Smooth muscle cell (in vitro differentiated cells): ENCODE measurements around the gene PCDH9. TPM values are rescaled to one million over a fixed set of nuclear protein-coding genes. Genes with fewer than 3 reads are reported as not detected.

Experiments
- DNase-seq: peaks from one replicate; lab custom pipeline; 2025; ENCODE audit not compliant: unreplicated experiment; lab: John Stamatoyannopoulos, UW
- H2AFZ ChIP-seq: fragments of 200-600 bp; sonication (generic); 2 replicates; pipeline ENCODE4 v1.6.0; 2016; ENCODE audit warnings: antibody characterized with exemption, low read depth, mild to moderate bottlenecking
- H3F3A ChIP-seq: fragments of 200-600 bp; sonication (generic); 2 replicates; pipeline ENCODE4 v1.6.0; 2017; ENCODE audit warnings: antibody characterized with exemption, low read depth
- H3K27ac ChIP-seq: fragments of 200-600 bp; sonication (generic); 2 replicates; pipeline ENCODE4 v1.5.1; 2016; ENCODE audit warnings: low read depth, mild to moderate bottlenecking
- H3K27me3 ChIP-seq: fragments of 200-600 bp; sonication (generic); 2 replicates; pipeline ENCODE4 v1.6.1; 2016; ENCODE audit warnings: low read depth, mild to moderate bottlenecking
- H3K36me3 ChIP-seq: fragments of 200-600 bp; sonication (generic); 2 replicates; pipeline ENCODE4 v1.5.1; 2016; ENCODE audit warnings: low read depth
- H3K4me1 ChIP-seq: fragments of 200-600 bp; sonication (generic); 2 replicates; pipeline ENCODE4 v1.5.1; 2016; ENCODE audit warnings: low read depth
- H3K4me2 ChIP-seq: fragments of 200-600 bp; sonication (generic); 2 replicates; pipeline ENCODE4 v1.6.0; 2016; ENCODE audit warnings: mild to moderate bottlenecking
- H3K4me3 ChIP-seq: fragments of 200-600 bp; sonication (generic); 2 replicates; pipeline ENCODE4 v1.5.1; 2016; ENCODE audit warnings: mild to moderate bottlenecking
- H3K79me2 ChIP-seq: fragments of 200-600 bp; sonication (generic); 2 replicates; pipeline ENCODE4 v1.6.0; 2016; ENCODE audit warnings: low read depth, mild to moderate bottlenecking
- H3K9ac ChIP-seq: fragments of 200-600 bp; sonication (generic); 2 replicates; pipeline ENCODE4 v1.6.0; 2016; ENCODE audit warnings: low read depth
- H3K9me3 ChIP-seq: fragments of 200-600 bp; sonication (generic); replicated peaks from 2 replicates; pipeline ENCODE4 v1.5.1; 2016; ENCODE audit warnings: low read depth
- H4K20me1 ChIP-seq: fragments of 200-600 bp; sonication (generic); 2 replicates; pipeline ENCODE4 v1.6.0; 2016; ENCODE audit warnings: low read depth
- WGBS: methylation state at CpG from one replicate; pipeline ENCODE4 v1.1.7; 2016; ENCODE audit warnings: low lambda C conversion rate; 5-methylcytosine and 5-hydroxymethylcytosine counted together
- polyA plus RNA-seq: library from polyadenylated mRNA; unstranded; fragments of >200 nt; fragmentation: Nextera tagmentation; extraction: Ambion mirVana; gene quantifications from 2 replicates; pipeline ENCODE4 v1.2.1, GENCODE V29; 2016
- total RNA-seq: library from RNA; depleted of rRNA; stranded (reverse); fragments of >200 nt; gene quantifications from 2 replicates; pipeline ENCODE4 v1.2.3, GENCODE V29; 2014
- TF ChIP-seq, protein P1 (sequence below): fragments of 200-600 bp; sonication (generic); IDR thresholded peaks from 2 replicates; pipeline ENCODE4 v1.5.1; 2017; ENCODE audit warnings: borderline replicate concordance, mild to moderate bottlenecking, antibody characterized with exemption; ENCODE audit not compliant: insufficient read depth, poor library complexity, severe bottlenecking

Gene PCDH9
- total and polyA plus RNA-seq, 2 experiments from 2014 or later: 0.65 to 1.9 TPM

- no peaks in the 10 kb centered on the region for H3K27me3 ChIP-seq
- TF ChIP-seq, protein P1, sequence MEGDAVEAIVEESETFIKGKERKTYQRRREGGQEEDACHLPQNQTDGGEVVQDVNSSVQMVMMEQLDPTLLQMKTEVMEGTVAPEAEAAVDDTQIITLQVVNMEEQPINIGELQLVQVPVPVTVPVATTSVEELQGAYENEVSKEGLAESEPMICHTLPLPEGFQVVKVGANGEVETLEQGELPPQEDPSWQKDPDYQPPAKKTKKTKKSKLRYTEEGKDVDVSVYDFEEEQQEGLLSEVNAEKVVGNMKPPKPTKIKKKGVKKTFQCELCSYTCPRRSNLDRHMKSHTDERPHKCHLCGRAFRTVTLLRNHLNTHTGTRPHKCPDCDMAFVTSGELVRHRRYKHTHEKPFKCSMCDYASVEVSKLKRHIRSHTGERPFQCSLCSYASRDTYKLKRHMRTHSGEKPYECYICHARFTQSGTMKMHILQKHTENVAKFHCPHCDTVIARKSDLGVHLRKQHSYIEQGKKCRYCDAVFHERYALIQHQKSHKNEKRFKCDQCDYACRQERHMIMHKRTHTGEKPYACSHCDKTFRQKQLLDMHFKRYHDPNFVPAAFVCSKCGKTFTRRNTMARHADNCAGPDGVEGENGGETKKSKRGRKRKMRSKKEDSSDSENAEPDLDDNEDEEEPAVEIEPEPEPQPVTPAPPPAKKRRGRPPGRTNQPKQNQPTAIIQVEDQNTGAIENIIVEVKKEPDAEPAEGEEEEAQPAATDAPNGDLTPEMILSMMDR: no peak
- no peaks in the 10 kb centered on the region for H3K9me3 ChIP-seq
- H3F3A ChIP-seq: no peaks in the 10 kb centered on the region
- H3K4me3 ChIP-seq: no peak overlapping the region
- no peak overlapping the region for H3K4me2 ChIP-seq
- WGBS: 76% methylated on average over 1 of the region's 1 CpG
- H3K27ac ChIP-seq: no peak overlapping the region
- DNase-seq: no peak
- peak overlapping the region; percentile 69 for H2AFZ ChIP-seq
- H4K20me1 ChIP-seq: no peaks in the 10 kb centered on the region
- no peaks in the 10 kb centered on the region for H3K79me2 ChIP-seq
- peaks cover 6% of the 10 kb centered on the region for H3K4me1 ChIP-seq
- H3K36me3 ChIP-seq: no peaks in the 10 kb centered on the region
- no peak overlapping the region for H3K9ac ChIP-seq
Measured at GRCh38 chr13:66809485-66809884, 420.7 kb downstream of the PCDH9 start.

DNA sequence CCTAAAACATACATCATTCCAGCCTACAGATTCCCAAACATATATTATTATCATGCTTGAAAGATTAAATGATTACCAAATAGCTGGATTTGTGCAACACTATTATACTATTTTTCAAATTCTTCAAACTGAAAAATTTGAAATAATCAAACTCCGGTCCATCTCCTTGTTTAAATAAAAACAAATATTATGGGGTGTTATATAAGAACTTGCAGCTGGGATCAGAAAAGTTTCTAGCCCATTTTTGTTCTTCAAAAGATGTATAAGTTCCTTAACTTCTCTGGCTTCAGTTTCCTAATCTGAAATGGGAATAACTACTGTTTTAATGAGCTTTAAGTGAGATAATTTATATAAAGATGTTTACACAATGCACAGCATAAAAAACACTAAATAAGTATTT lies 422.9 kb downstream of the PCDH9 start:
- 100% methylated on average over 1 of the region's 1 CpG for WGBS
- H3K36me3 ChIP-seq: no peaks in the 10 kb centered on the region
- H4K20me1 ChIP-seq: no peaks in the 10 kb centered on the region
- H3F3A ChIP-seq: no peaks in the 10 kb centered on the region
- DNase-seq: no peak
- H3K9ac ChIP-seq: no peak overlapping the region
- TF ChIP-seq, protein P1: no peak
- no peak overlapping the region for H2AFZ ChIP-seq
- peaks cover 6% of the 10 kb centered on the region for H3K4me1 ChIP-seq
- H3K4me3 ChIP-seq: no peak overlapping the region
- H3K9me3 ChIP-seq: no peaks in the 10 kb centered on the region
- H3K27me3 ChIP-seq: no peaks in the 10 kb centered on the region
- no peak overlapping the region for H3K4me2 ChIP-seq
- no peak overlapping the region for H3K27ac ChIP-seq
- H3K79me2 ChIP-seq: no peaks in the 10 kb centered on the region

- Histone ChIP-seq H4K20me1 (no peaks in the 10 kb centered on the region), H3K4me1 (peaks cover 6% of the 10 kb centered on the region), H3K36me3 (no peaks in the 10 kb centered on the region), H2AFZ (no peak overlapping the region), H3K27ac (no peak overlapping the region), H3K9me3 (no peaks in the 10 kb centered on the region), H3K4me3 (no peak overlapping the region), H3K79me2 (no peaks in the 10 kb centered on the region), H3K9ac (no peak overlapping the region), H3F3A (no peaks in the 10 kb centered on the region), H3K27me3 (no peaks in the 10 kb centered on the region), H3K4me2 (no peak overlapping the region)
- no peak for DNase-seq
- 90% methylated on average over 1 of the region's 1 CpG for WGBS
- TF ChIP-seq, protein P1: no peak
Measured at GRCh38 chr13:66805657-66806056, 424.5 kb downstream of the PCDH9 start.

- WGBS: 77% methylated on average over 1 of the region's 1 CpG
- Histone ChIP-seq H3K4me1 (no peaks in the 10 kb centered on the region), H3K36me3 (no peaks in the 10 kb centered on the region), H4K20me1 (no peaks in the 10 kb centered on the region), H3K79me2 (no peaks in the 10 kb centered on the region), H3K4me3 (no peak overlapping the region), H3K9ac (no peak overlapping the region), H2AFZ (no peak overlapping the region), H3K27me3 (no peaks in the 10 kb centered on the region), H3K27ac (no peak overlapping the region), H3K4me2 (no peak overlapping the region), H3F3A (no peaks in the 10 kb centered on the region), H3K9me3 (no peaks in the 10 kb centered on the region)
- TF ChIP-seq, protein P1: no peak
- no peak for DNase-seq
Measured at GRCh38 chr13:66803808-66804456, 426.2 kb downstream of the PCDH9 start.
